GM12864 (cell line): ENCODE data around the gene ADGRA3.

Source experiments
- DNase-seq: peaks from one replicate; pipeline ENCODE4 v3.0.0-alpha.2; 2011; ENCODE audit warnings: low read depth
- H3K4me3 ChIP-seq: 2 replicates; pipeline ENCODE4 v1.5.1; 2011; ENCODE audit warnings: mild to moderate bottlenecking, low read depth, low read length, control low read depth
- CTCF ChIP-seq: IDR thresholded peaks from 2 replicates; pipeline ENCODE4 v1.5.1; 2011; ENCODE audit warnings: low read depth, mild to moderate bottlenecking, moderate library complexity, low read length, control low read depth, inconsistent platforms; ENCODE audit errors: missing control alignments

Gene ADGRA3

GRCh38 chr4:22474636-22475310 is 41.1 kb downstream of the ADGRA3 start:
- TF ChIP-seq CTCF = no peak
- no peak for DNase-seq

GRCh38 chr4:22473268-22473667 is 42.6 kb downstream of the ADGRA3 start:
- no peak for TF ChIP-seq CTCF
- DNase-seq = no peak
- no peak overlapping the region for H3K4me3 ChIP-seq

More at GRCh38 chr4:22474636-22475310, 41.1 kb downstream of the ADGRA3 start:
- H3K4me3 ChIP-seq = no peak overlapping the region

GRCh38 chr4:22471999-22472461 is 43.8 kb downstream of the ADGRA3 start:
- DNase-seq = no peak
- no peak overlapping the region for H3K4me3 ChIP-seq
- no peak for TF ChIP-seq CTCF

- no peak for DNase-seq
- no peak for TF ChIP-seq CTCF
- H3K4me3 ChIP-seq = no peak overlapping the region
Observed at GRCh38 chr4:22471419-22471818, 44.4 kb downstream of the ADGRA3 start.

- DNase-seq = no peak
- H3K4me3 ChIP-seq = no peak overlapping the region
- TF ChIP-seq CTCF = no peak
Observed at GRCh38 chr4:22466581-22466980, 49.3 kb downstream of the ADGRA3 start.

- H3K4me3 ChIP-seq = no peak overlapping the region
- DNase-seq = no peak
- no peak for TF ChIP-seq CTCF
Observed at GRCh38 chr4:22465996-22466395, 49.9 kb downstream of the ADGRA3 start.

- no peak for TF ChIP-seq CTCF
- no peak overlapping the region for H3K4me3 ChIP-seq
- no peak for DNase-seq
Observed at GRCh38 chr4:22465349-22465748, 50.5 kb downstream of the ADGRA3 start.
